ENCODE results near the gene MACROD2. TPM values are rescaled to one million over a fixed set of nuclear protein-coding genes. Genes with fewer than 3 reads are reported as not detected.
"Not testable (repeated sequence)": the region's sequence is repeated elsewhere in the genome, so short reads cannot be mapped to it uniquely, and the experiment has no call there.

The MACROD2 gene
- total RNA-seq, 1 donor from 2014 or later: 2.5 TPM

DNA sequence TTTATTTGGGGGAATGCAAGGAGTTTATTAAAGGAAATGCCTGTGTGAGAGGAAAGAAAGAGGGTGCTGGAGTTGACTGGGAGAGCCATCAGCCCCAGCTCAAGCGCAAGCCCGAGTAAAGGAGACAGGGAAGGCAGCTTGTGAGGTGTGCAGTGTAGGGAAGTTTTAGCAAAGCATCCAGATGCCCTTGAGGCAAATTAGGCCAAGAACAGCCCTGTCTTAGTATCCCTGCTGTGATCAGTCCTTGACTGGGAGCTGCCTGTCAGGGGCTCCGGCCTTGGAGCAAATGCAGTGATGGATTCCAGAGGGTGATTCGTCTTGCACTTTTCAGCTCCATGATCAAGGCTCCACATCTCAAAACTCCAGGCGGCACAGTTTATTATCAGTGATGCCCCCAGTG is 2016.2 kb downstream of the MACROD2 start:
- Mint-ChIP-seq H3K4me1 (ENCODE audit: unreplicated experiment) (no peaks in the 10 kb centered on the region), H3K36me3 (ENCODE audit: unreplicated experiment) (no peaks in the 10 kb centered on the region), H3K9me3 (ENCODE audit: unreplicated experiment) (peaks cover 5% of the 10 kb centered on the region), H3K27ac (ENCODE audit: unreplicated experiment) (no peak overlapping the region), H3K27me3 (ENCODE audit: unreplicated experiment) (no peaks in the 10 kb centered on the region), H3K4me3 (ENCODE audit: unreplicated experiment) (no peak overlapping the region)
- no peak for DNase-seq (ENCODE audit: extremely low spot score, unreplicated experiment)
- no peak for TF ChIP-seq CTCF (IDR thresholded peaks at IDR 0.05)

DNA sequence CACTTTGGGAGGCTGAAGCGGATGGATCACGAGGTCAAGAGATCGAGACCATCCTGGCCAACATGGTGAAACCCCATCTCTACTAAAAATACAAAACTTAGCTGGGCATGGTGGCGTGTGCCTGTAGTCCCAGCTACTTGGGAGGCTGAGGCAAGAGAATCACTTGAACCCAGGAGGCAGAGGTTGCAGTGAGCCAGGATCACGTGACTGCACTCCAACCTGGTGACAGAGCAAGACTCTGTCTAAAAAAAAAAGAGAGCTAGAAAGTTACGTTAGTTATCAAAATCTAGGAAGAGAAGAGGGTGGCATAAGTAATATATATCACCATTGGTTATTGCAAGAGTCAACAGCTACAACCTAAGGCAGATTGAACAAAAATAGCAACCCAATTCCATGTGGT is 2017.6 kb downstream of the MACROD2 start:
- H3K36me3 Mint-ChIP-seq (ENCODE audit: unreplicated experiment); H3K27ac Mint-ChIP-seq (ENCODE audit: unreplicated experiment); H3K9me3 Mint-ChIP-seq (ENCODE audit: unreplicated experiment); H3K4me3 Mint-ChIP-seq (ENCODE audit: unreplicated experiment); DNase-seq (ENCODE audit: extremely low spot score, unreplicated experiment); H3K27me3 Mint-ChIP-seq (ENCODE audit: unreplicated experiment); H3K4me1 Mint-ChIP-seq (ENCODE audit: unreplicated experiment): not testable (repeated sequence)

DNA sequence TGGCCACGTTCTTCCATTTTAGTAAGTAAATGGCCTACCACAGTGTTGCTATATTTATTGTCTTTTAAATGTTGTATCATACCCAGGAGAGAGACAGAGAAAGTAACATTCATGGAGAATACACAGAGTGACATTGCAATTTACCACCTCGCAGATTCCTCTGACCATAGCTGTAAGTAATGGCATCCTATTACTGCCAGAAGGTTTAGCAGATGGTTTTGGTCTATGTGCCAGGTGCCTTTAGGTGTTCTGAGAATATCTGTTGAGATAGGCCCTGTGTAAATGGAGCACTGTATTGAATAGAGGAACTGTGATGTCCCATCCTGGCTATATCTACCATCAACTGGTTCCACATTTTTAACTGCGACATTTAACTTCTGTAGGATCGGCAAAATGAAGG is 2018.3 kb downstream of the MACROD2 start:
- H3K4me3 Mint-ChIP-seq (ENCODE audit: unreplicated experiment): no peak overlapping the region
- no peaks in the 10 kb centered on the region for H3K36me3 Mint-ChIP-seq (ENCODE audit: unreplicated experiment)
- no peaks in the 10 kb centered on the region for H3K27me3 Mint-ChIP-seq (ENCODE audit: unreplicated experiment)
- H3K4me1 Mint-ChIP-seq (ENCODE audit: unreplicated experiment): no peaks in the 10 kb centered on the region
- no peak overlapping the region for H3K27ac Mint-ChIP-seq (ENCODE audit: unreplicated experiment)
- H3K9me3 Mint-ChIP-seq (ENCODE audit: unreplicated experiment): peaks cover 7% of the 10 kb centered on the region
- DNase-seq (ENCODE audit: extremely low spot score, unreplicated experiment): no peak
- no peak for TF ChIP-seq CTCF (IDR thresholded peaks at IDR 0.05)

GRCh38 chr20:16014436-16014835 is 2019.1 kb downstream of the MACROD2 start:
- peaks cover 14% of the 10 kb centered on the region for H3K9me3 Mint-ChIP-seq (ENCODE audit: unreplicated experiment)
- no peak overlapping the region for H3K27ac Mint-ChIP-seq (ENCODE audit: unreplicated experiment)
- DNase-seq (ENCODE audit: extremely low spot score, unreplicated experiment): no peak
- no peaks in the 10 kb centered on the region for H3K4me1 Mint-ChIP-seq (ENCODE audit: unreplicated experiment)
- no peak for TF ChIP-seq CTCF (IDR thresholded peaks at IDR 0.05)
- no peaks in the 10 kb centered on the region for H3K36me3 Mint-ChIP-seq (ENCODE audit: unreplicated experiment)
- no peaks in the 10 kb centered on the region for H3K27me3 Mint-ChIP-seq (ENCODE audit: unreplicated experiment)
- H3K4me3 Mint-ChIP-seq (ENCODE audit: unreplicated experiment): no peak overlapping the region

GRCh38 chr20:16017656-16018055 is 2022.3 kb downstream of the MACROD2 start:
- Mint-ChIP-seq H3K27me3 (ENCODE audit: unreplicated experiment) (no peaks in the 10 kb centered on the region), H3K27ac (ENCODE audit: unreplicated experiment) (no peak overlapping the region), H3K36me3 (ENCODE audit: unreplicated experiment) (no peaks in the 10 kb centered on the region), H3K4me1 (ENCODE audit: unreplicated experiment) (no peaks in the 10 kb centered on the region), H3K4me3 (ENCODE audit: unreplicated experiment) (no peak overlapping the region), H3K9me3 (ENCODE audit: unreplicated experiment) (peaks cover 14% of the 10 kb centered on the region)
- no peak for DNase-seq (ENCODE audit: extremely low spot score, unreplicated experiment)
- TF ChIP-seq CTCF (IDR thresholded peaks at IDR 0.05): no peak

DNA sequence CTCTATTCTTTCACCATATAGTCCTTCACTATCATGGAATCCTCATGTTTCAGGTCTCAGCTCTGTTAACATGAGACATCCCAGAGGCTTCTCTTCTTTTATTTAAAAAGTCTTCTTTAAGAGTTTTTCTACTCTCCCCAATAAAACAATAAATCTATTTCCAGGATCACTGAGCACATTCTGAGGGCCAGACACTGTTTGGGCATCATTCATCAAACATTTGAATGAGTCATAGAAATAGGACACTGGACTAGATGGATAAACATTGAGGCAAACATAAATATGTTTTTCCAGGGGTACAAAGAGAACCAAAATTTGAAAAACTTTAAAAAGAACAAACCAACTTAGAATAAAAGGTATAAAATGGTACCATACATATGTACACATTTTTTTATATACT is 2023.6 kb downstream of the MACROD2 start:
- Mint-ChIP-seq H3K9me3 (ENCODE audit: unreplicated experiment) (peaks cover 14% of the 10 kb centered on the region), H3K36me3 (ENCODE audit: unreplicated experiment) (no peaks in the 10 kb centered on the region), H3K27me3 (ENCODE audit: unreplicated experiment) (no peaks in the 10 kb centered on the region), H3K4me3 (ENCODE audit: unreplicated experiment) (no peak overlapping the region), H3K27ac (ENCODE audit: unreplicated experiment) (no peak overlapping the region), H3K4me1 (ENCODE audit: unreplicated experiment) (no peaks in the 10 kb centered on the region)
- no peak for DNase-seq (ENCODE audit: extremely low spot score, unreplicated experiment)
- no peak for TF ChIP-seq CTCF (IDR thresholded peaks at IDR 0.05)

All from osteocyte (in vitro differentiated cells).